Parathyroid adenoma (tissue), 2 donors: Measurements from ENCODE around the gene HBP1.

Experiments
- H2AFZ ChIP-seq: fragments of 300-600 bp; sonication (generic); one replicate; pipeline ENCODE4 v1.7.0; 2017; ENCODE audit warnings: antibody characterized with exemption, mild to moderate bottlenecking
- H3K27ac ChIP-seq: fragments of 300-600 bp; sonication (generic); one replicate; pipeline ENCODE4 v1.7.0; 2017
- H3K27me3 ChIP-seq: fragments of 300-600 bp; sonication (generic); one replicate; pipeline ENCODE4 v1.7.0; 2017; ENCODE audit warnings: low read length; ENCODE audit not compliant: control insufficient read depth, insufficient read depth
- H3K36me3 ChIP-seq: fragments of 300-600 bp; sonication (generic); one replicate; pipeline ENCODE4 v1.7.0; 2017; ENCODE audit warnings: low read length; ENCODE audit not compliant: control insufficient read depth, insufficient read depth
- H3K4me1 ChIP-seq: fragments of 300-600 bp; sonication (generic); one replicate; pipeline ENCODE4 v1.7.0; 2017; ENCODE audit warnings: control low read depth
- H3K4me2 ChIP-seq: fragments of 300-600 bp; sonication (generic); one replicate; pipeline ENCODE4 v1.7.0; 2017; ENCODE audit warnings: low read length
- H3K4me3 ChIP-seq: fragments of 300-600 bp; sonication (generic); one replicate; pipeline ENCODE4 v1.7.0; 2017; ENCODE audit warnings: low read depth, low read length
- H3K79me2 ChIP-seq: fragments of 300-600 bp; sonication (generic); one replicate; pipeline ENCODE4 v1.7.0; 2017; ENCODE audit warnings: control low read depth
- H3K9ac ChIP-seq: fragments of 300-600 bp; sonication (generic); one replicate; pipeline ENCODE4 v1.7.0; 2017; ENCODE audit warnings: mild to moderate bottlenecking
- H3K9me3 ChIP-seq: fragments of 300-600 bp; sonication (generic); one replicate; pipeline ENCODE4 v1.7.0; 2017; ENCODE audit warnings: low read length; ENCODE audit not compliant: control insufficient read depth
- CTCF ChIP-seq: fragments of 300-600 bp; sonication (generic); IDR thresholded peaks from one replicate; pipeline ENCODE4 v1.7.0; 2017; ENCODE audit warnings: antibody characterized with exemption, mild to moderate bottlenecking
- donor health status: primary hyperparathyroidism.

Gene HBP1

GRCh38 chr7:107181172-107181571 lies 12.4 kb downstream of the HBP1 start:
- no peaks in the 10 kb centered on the region for H3K36me3 ChIP-seq
- H3K79me2 ChIP-seq = peaks cover 46% of the 10 kb centered on the region
- no peak overlapping the region for H3K27ac ChIP-seq
- H3K4me2 ChIP-seq = no peak overlapping the region
- no peak overlapping the region for H3K4me3 ChIP-seq
- TF ChIP-seq CTCF = no peak
- H3K9me3 ChIP-seq = no peaks in the 10 kb centered on the region
- H3K27me3 ChIP-seq = no peaks in the 10 kb centered on the region
- H3K4me1 ChIP-seq = peaks cover 21% of the 10 kb centered on the region
- H2AFZ ChIP-seq = no peak overlapping the region
- H3K9ac ChIP-seq = no peak overlapping the region

GRCh38 chr7:107185716-107186115 lies 16.9 kb downstream of the HBP1 start:
- Histone ChIP-seq H3K79me2 (peaks cover 13% of the 10 kb centered on the region), H3K4me1 (peaks cover 3% of the 10 kb centered on the region), H3K4me3 (no peak overlapping the region), H3K36me3 (no peaks in the 10 kb centered on the region), H3K27ac (no peak overlapping the region), H3K9me3 (no peaks in the 10 kb centered on the region), H3K4me2 (no peak overlapping the region), H3K9ac (no peak overlapping the region), H2AFZ (no peak overlapping the region), H3K27me3 (no peaks in the 10 kb centered on the region)
- TF ChIP-seq CTCF = no peak

GRCh38 chr7:107186240-107186639 lies 17.4 kb downstream of the HBP1 start:
- Histone ChIP-seq H3K27me3 (no peaks in the 10 kb centered on the region), H3K9ac (no peak overlapping the region), H3K4me1 (no peaks in the 10 kb centered on the region), H3K9me3 (no peaks in the 10 kb centered on the region), H3K4me3 (no peak overlapping the region), H3K4me2 (no peak overlapping the region), H3K79me2 (peaks cover 11% of the 10 kb centered on the region), H3K27ac (no peak overlapping the region), H3K36me3 (no peaks in the 10 kb centered on the region), H2AFZ (no peak overlapping the region)
- TF ChIP-seq CTCF = no peak

- Histone ChIP-seq H3K4me3 (no peak overlapping the region), H3K36me3 (no peaks in the 10 kb centered on the region), H3K9ac (no peak overlapping the region), H3K79me2 (peaks cover 11% of the 10 kb centered on the region), H3K9me3 (no peaks in the 10 kb centered on the region), H3K4me2 (no peak overlapping the region), H3K4me1 (no peaks in the 10 kb centered on the region), H3K27ac (no peak overlapping the region), H2AFZ (no peak overlapping the region), H3K27me3 (no peaks in the 10 kb centered on the region)
- no peak for TF ChIP-seq CTCF
Measured at GRCh38 chr7:107187774-107188173, 19.0 kb downstream of the HBP1 start.

- Histone ChIP-seq H3K79me2 (peaks cover 6% of the 10 kb centered on the region), H3K27me3 (no peaks in the 10 kb centered on the region), H3K27ac (no peak overlapping the region), H3K4me1 (no peaks in the 10 kb centered on the region), H3K4me2 (no peak overlapping the region), H3K9me3 (no peaks in the 10 kb centered on the region), H3K4me3 (no peak overlapping the region), H2AFZ (no peak overlapping the region), H3K36me3 (no peaks in the 10 kb centered on the region), H3K9ac (no peak overlapping the region)
- no peak for TF ChIP-seq CTCF
Measured at GRCh38 chr7:107190090-107190489, 21.3 kb downstream of the HBP1 start.
